Spleen (tissue), 11 donors: ENCODE results near the gene STAT5A. TPM values are rescaled to one million over a fixed set of nuclear protein-coding genes. Genes with fewer than 3 reads are reported as not detected.

Experiments used
- DNase-seq: peaks from one replicate; pipeline ENCODE4 v3.0.0-alpha.2; 2020
- H3K27ac ChIP-seq, 8 donors: fragments of 200-600 bp; sonication (generic) in 7 of 8; 1 replicate in 4 of 8; 2 replicates in 4 of 8; pipeline versions ENCODE4 v1.5.0 to v1.8.0; 2016 to 2021; ENCODE audit warnings: inconsistent platforms in 4 of 8, mild to moderate bottlenecking in 4 of 8, moderate library complexity in 1 of 8
- H3K27me3 ChIP-seq, 7 donors: fragments of 200-600 bp; sonication (generic) in 6 of 7; replicated peaks in 1 of 7; 1 replicate in 4 of 7; 2 replicates in 3 of 7; pipeline versions ENCODE4 v1.5.0 to v1.8.0; 2016 to 2021; ENCODE audit warnings: inconsistent platforms in 3 of 7, mild to moderate bottlenecking in 1 of 7
- H3K36me3 ChIP-seq, 6 donors: fragments of 200-600 bp; sonication (generic) in 5 of 6; 1 replicate in 4 of 6; 2 replicates in 2 of 6; pipeline versions ENCODE4 v1.5.0 to v1.8.0; 2016 to 2021; ENCODE audit warnings: inconsistent platforms in 2 of 6
- H3K4me1 ChIP-seq, 6 donors: fragments of 200-600 bp; sonication (generic) in 5 of 6; 1 replicate in 3 of 6; 2 replicates in 3 of 6; pipeline versions ENCODE4 v1.5.0 to v1.8.0; 2016 to 2021; ENCODE audit warnings: inconsistent platforms in 3 of 6
- H3K4me3 ChIP-seq, 8 donors: fragments of 200-600 bp; sonication (generic) in 7 of 8; 1 replicate in 4 of 8; 2 replicates in 4 of 8; pipeline versions ENCODE4 v1.5.0 to v1.8.0; 2016 to 2021; ENCODE audit warnings: inconsistent platforms in 4 of 8, mild to moderate bottlenecking in 4 of 8, moderate library complexity in 2 of 8
- H3K9me3 ChIP-seq, 8 donors: fragments of 200-600 bp; sonication (generic) in 7 of 8; 1 replicate in 4 of 8; 2 replicates in 4 of 8; pipeline versions ENCODE4 v1.5.0 to v1.8.0; 2016 to 2021; ENCODE audit warnings: inconsistent platforms in 4 of 8
- CTCF ChIP-seq, 11 experiments: fragments of 200-600 bp in 7 of 11; fragments of 450-650 bp in 4 of 11; sonication (generic) in 4 of 11; IDR thresholded peaks in 8 of 11; conservative IDR thresholded peaks in 3 of 11; 1 replicate in 7 of 11; 2 replicates in 4 of 11; pipeline versions ENCODE4 v1.4.0 to v1.8.0; 2016 to 2021; ENCODE audit warnings: antibody characterized with exemption in 11 of 11, inconsistent platforms in 4 of 11, mild to moderate bottlenecking in 1 of 11
- POLR2A ChIP-seq, 3 donors: fragments of 450-650 bp; IDR thresholded peaks; one replicate each; pipeline ENCODE4 v1.5.1; 2017; ENCODE audit warnings: antibody characterized with exemption in 3 of 3, mild to moderate bottlenecking in 1 of 3
- POLR2AphosphoS5 ChIP-seq, 3 donors: sonication (generic); formaldehyde crosslinking; IDR thresholded peaks; one replicate each; pipeline ENCODE4 v1.5.1; 2017; ENCODE audit warnings: antibody characterized with exemption in 3 of 3
- WGBS, 5 donors: extraction: QIAGEN DNeasy Blood & Tissue Kit in 3 of 5; methylation state at CpG; one replicate each; pipeline versions ENCODE4 v1.1.5 to v1.1.7; 2013 to 2018; 5-methylcytosine and 5-hydroxymethylcytosine counted together
- intact Hi-C: fragments of 100-400 bp; cut with DNase I; formaldehyde crosslinking; loops from one replicate; pipeline ENCODE4 v1.15.0; 2023; ENCODE audit warnings: low total_unique reads
- polyA plus RNA-seq, 3 donors: library from polyadenylated mRNA; stranded (reverse); fragments of 200-250 nt; gene quantifications; one replicate each; pipeline ENCODE4 v1.2.1, GENCODE V29; 2013
- total RNA-seq, 7 donors: library from RNA; depleted of rRNA in 3 of 7; stranded (reverse); fragments of >200 nt in 3 of 7; fragmentation: NEBNext Ultra II Directional in 4 of 7; extraction: Animal tissue kit (Norgen Biotek cat#: 25700) in 4 of 7; gene quantifications; one replicate each; pipeline versions ENCODE4 v1.1.0 to v1.2.1, GENCODE V29; 2016 to 2021
- donor health status: healthy with polysubstance abuse.
- donor health status: DM: no; HTN: no; CAD: no; lungs with moderate emphysema.
- donor health status: DM: no; HTN: no; CAD: no.
- donor health status: Bipolar disorder and iron deficiency.
- donor health status: healthy.
- donor health status: DM: no; HTN: no; CAD: no.
- donor health status: DM: yes; HTN: yes; CAD: no.

Gene STAT5A
- total and polyA plus RNA-seq, 10 donors: 22.7 to 131 (median 71.6) TPM

- Histone ChIP-seq H3K27me3 (no peaks in the 10 kb centered on the region), H3K27ac (no peak overlapping the region), H3K4me3 (no peak overlapping the region), H3K9me3 (no peaks in the 10 kb centered on the region), H3K36me3 (peaks cover 0 to 100% (median 86%) of the 10 kb centered on the region in 6 donors), H3K4me1 (peaks cover 0 to 8% (median under 1%) of the 10 kb centered on the region in 6 donors)
- intact Hi-C loops: no loop called here
- WGBS, 5 donors: 85 to 94% (median 86%) methylated on average over 13 to 18 of the region's 18 CpGs
- DNase-seq: no peak
- TF ChIP-seq CTCF (IDR thresholded peaks at IDR 0.05 in 8 of 11, conservative IDR thresholded peaks at IDR 0.05 in 3 of 11) (no peak), POLR2AphosphoS5 (IDR thresholded peaks at IDR 0.05) (peak in 1 of 3 donors; percentile 47), POLR2A (IDR thresholded peaks at IDR 0.05) (no peak)
Observed at GRCh38 chr17:42305543-42306384, 17.5 kb downstream of the STAT5A start.

DNA sequence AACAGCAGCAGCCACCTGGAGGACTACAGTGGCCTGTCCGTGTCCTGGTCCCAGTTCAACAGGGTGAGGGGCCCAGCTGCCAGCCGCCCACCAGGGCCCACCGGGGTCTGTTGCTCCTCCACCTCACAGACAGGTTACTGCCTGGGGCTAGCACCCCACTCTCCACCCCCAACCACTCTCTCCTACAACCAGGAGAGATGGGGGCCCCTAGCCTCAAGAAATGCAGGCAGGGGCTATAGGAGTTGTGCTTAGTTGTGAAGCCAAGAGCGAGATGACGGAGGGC, 18.0 kb downstream of the STAT5A start:
- no peak overlapping the region for H3K27ac ChIP-seq
- no peak overlapping the region for H3K4me3 ChIP-seq
- no peak for TF ChIP-seq POLR2A (IDR thresholded peaks at IDR 0.05)
- no peak for TF ChIP-seq POLR2AphosphoS5 (IDR thresholded peaks at IDR 0.05)
- TF ChIP-seq CTCF (IDR thresholded peaks at IDR 0.05 in 8 of 11, conservative IDR thresholded peaks at IDR 0.05 in 3 of 11): no peak
- 92 to 96% (median 95%) methylated on average over 2 to 5 of the region's 5 CpGs for WGBS, 5 donors
- peaks cover under 1 to 13% (median 5%) of the 10 kb centered on the region in 6 donors for H3K4me1 ChIP-seq
- intact Hi-C loops: no loop called here
- H3K9me3 ChIP-seq: no peaks in the 10 kb centered on the region
- peaks cover 0 to 100% (median 84%) of the 10 kb centered on the region in 6 donors for H3K36me3 ChIP-seq
- no peaks in the 10 kb centered on the region for H3K27me3 ChIP-seq
- no peak for DNase-seq

- intact Hi-C loops: no loop called here
- TF ChIP-seq POLR2AphosphoS5 (IDR thresholded peaks at IDR 0.05) (peak in 2 of 3 donors; percentile 13 to 54), CTCF (IDR thresholded peaks at IDR 0.05 in 8 of 11, conservative IDR thresholded peaks at IDR 0.05 in 3 of 11) (no peak)
- 87 to 97% (median 93%) methylated on average over 18 to 19 of the region's 19 CpGs for WGBS, 5 donors
- no peak for DNase-seq
- no peaks in the 10 kb centered on the region for H3K9me3 ChIP-seq
- no peak overlapping the region for H3K4me3 ChIP-seq
- H3K36me3 ChIP-seq: peaks cover 0 to 99% (median 73%) of the 10 kb centered on the region in 6 donors
- no peak overlapping the region for H3K27ac ChIP-seq
- H3K4me1 ChIP-seq: peaks cover 11 to 25% (median 16%) of the 10 kb centered on the region in 6 donors
- no peaks in the 10 kb centered on the region for H3K27me3 ChIP-seq
Observed at GRCh38 chr17:42307362-42307927, 19.1 kb downstream of the STAT5A start.

DNA sequence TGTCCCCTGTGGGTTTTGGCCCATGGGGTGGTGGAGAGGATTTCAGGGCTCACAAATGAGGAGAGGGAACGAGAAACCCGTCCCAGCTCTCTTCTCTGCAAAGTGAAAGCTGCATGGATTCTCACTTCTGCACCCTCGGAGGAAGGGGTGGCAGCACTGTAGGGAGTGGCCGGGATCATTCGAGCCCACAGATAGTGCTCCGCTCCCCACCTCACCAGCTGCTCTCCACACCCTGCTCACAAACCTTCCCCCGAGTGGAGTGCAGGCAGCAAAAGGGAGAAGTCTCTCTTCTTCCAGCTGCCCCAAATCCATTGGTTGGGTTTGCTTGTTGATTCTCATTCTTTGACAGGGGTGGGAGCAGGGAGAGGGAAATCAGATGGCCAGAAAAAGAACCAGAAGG, 20.1 kb downstream of the STAT5A start:
- WGBS, 5 donors: 82 to 92% (median 83%) methylated on average over 6 to 7 of the region's 7 CpGs
- DNase-seq: no peak
- TF ChIP-seq POLR2AphosphoS5 (IDR thresholded peaks at IDR 0.05): no peak
- no peak for TF ChIP-seq CTCF (IDR thresholded peaks at IDR 0.05 in 8 of 11, conservative IDR thresholded peaks at IDR 0.05 in 3 of 11)
- no peak for TF ChIP-seq POLR2A (IDR thresholded peaks at IDR 0.05)
- no peaks in the 10 kb centered on the region for H3K27me3 ChIP-seq
- peak overlapping the region in 1 of 8 donors; percentile 36 for H3K27ac ChIP-seq
- peaks cover 0 to 99% (median 68%) of the 10 kb centered on the region in 6 donors for H3K36me3 ChIP-seq
- intact Hi-C loops: no loop called here
- no peak overlapping the region for H3K4me3 ChIP-seq
- no peaks in the 10 kb centered on the region for H3K9me3 ChIP-seq
- H3K4me1 ChIP-seq: peaks cover 21 to 35% (median 26%) of the 10 kb centered on the region in 6 donors
